Measurements from ENCODE around the gene TADA2A.
"Not testable (repeated sequence)": the region's sequence is repeated elsewhere in the genome, so short reads cannot be mapped to it uniquely, and the experiment has no call there.

- not testable (repeated sequence) for TF ChIP-seq CTCF (IDR thresholded peaks at IDR 0.05); TCF7L2 (IDR thresholded peaks at IDR 0.05; ENCODE audit: low read depth, low read length); POLR2AphosphoS5 (IDR thresholded peaks at IDR 0.05; ENCODE audit: low read depth, low read length)
These were observed 51.1 kb downstream of the TADA2A start for GRCh38 chr17:37457801-37458200.
